Measurements from ENCODE around the gene TYR. TPM values are rescaled to one million over a fixed set of nuclear protein-coding genes. Genes with fewer than 3 reads are reported as not detected.

TYR gene
- total and polyA plus RNA-seq, 5 donors from 2014 or later, result not detected

- H3K4me1 Mint-ChIP-seq, result no peaks in the 10 kb centered on the region
- H3K4me3 Mint-ChIP-seq, result no peak overlapping the region
- no peak overlapping the region for H3K4me3 ChIP-seq (ENCODE audit: low read depth, low read length)
These were observed 737 bp upstream of the TYR start for GRCh38 chr11:89176938-89177337.

GRCh38 chr11:89181111-89181510 is 3.4 kb downstream of the TYR start:
- no peak overlapping the region for H3K27ac Mint-ChIP-seq
- no peak overlapping the region for H3K4me3 Mint-ChIP-seq

More at GRCh38 chr11:89176938-89177337, 737 bp upstream of the TYR start:
- Histone ChIP-seq H3K4me1 (ENCODE audit: control insufficient read depth, insufficient read depth, low read length, poor library complexity, severe bottlenecking) (no peaks in the 10 kb centered on the region), H3K27me3 (ENCODE audit: control insufficient read depth, insufficient read depth, low read length) (no peaks in the 10 kb centered on the region), H3K36me3 (ENCODE audit: control insufficient read depth, insufficient read depth, low read length) (no peaks in the 10 kb centered on the region), H3K9me3 (ENCODE audit: control insufficient read depth in 2 of 2, low read length in 2 of 2) (peaks cover 0 to 4% of the 10 kb centered on the region in 2 experiments), H3K27ac (ENCODE audit: insufficient read depth, low read length, poor library complexity, severe bottlenecking) (no peak overlapping the region)
- Mint-ChIP-seq H3K27ac (no peak overlapping the region), H3K36me3 (no peaks in the 10 kb centered on the region), H3K27me3 (no peaks in the 10 kb centered on the region), H3K9me3 (peaks cover 0 to 6% (median 0%) of the 10 kb centered on the region in 7 donors)
- DNase-seq (no peak), ATAC-seq (ENCODE audit: low read depth in 2 of 2) (no peak)

GRCh38 chr11:89182773-89183518 is 5.3 kb downstream of the TYR start:
- Mint-ChIP-seq H3K27ac (no peak overlapping the region), H3K4me1 (no peaks in the 10 kb centered on the region), H3K36me3 (no peaks in the 10 kb centered on the region), H3K4me3 (no peak overlapping the region), H3K9me3 (peaks cover 0 to 8% (median 3%) of the 10 kb centered on the region in 7 donors), H3K27me3 (no peaks in the 10 kb centered on the region)
- Histone ChIP-seq H3K9me3 (ENCODE audit: control insufficient read depth in 2 of 2, low read length in 2 of 2) (no peaks in the 10 kb centered on the region), H3K4me1 (ENCODE audit: control insufficient read depth, insufficient read depth, low read length, poor library complexity, severe bottlenecking) (no peaks in the 10 kb centered on the region), H3K4me3 (ENCODE audit: low read depth, low read length) (no peak overlapping the region), H3K27me3 (ENCODE audit: control insufficient read depth, insufficient read depth, low read length) (no peaks in the 10 kb centered on the region), H3K36me3 (ENCODE audit: control insufficient read depth, insufficient read depth, low read length) (no peaks in the 10 kb centered on the region), H3K27ac (ENCODE audit: insufficient read depth, low read length, poor library complexity, severe bottlenecking) (no peak overlapping the region)
- ATAC-seq (ENCODE audit: low read depth in 2 of 2) (no peak), DNase-seq (no peak)

More at GRCh38 chr11:89181111-89181510, 3.4 kb downstream of the TYR start:
- ATAC-seq (ENCODE audit: low read depth in 2 of 2), result no peak
- no peak for DNase-seq
- H3K27me3 ChIP-seq (ENCODE audit: control insufficient read depth, insufficient read depth, low read length), result no peaks in the 10 kb centered on the region
- H3K27ac ChIP-seq (ENCODE audit: insufficient read depth, low read length, poor library complexity, severe bottlenecking), result no peak overlapping the region
- Mint-ChIP-seq H3K4me1 (no peaks in the 10 kb centered on the region), H3K27me3 (no peaks in the 10 kb centered on the region), H3K36me3 (no peaks in the 10 kb centered on the region), H3K9me3 (peaks cover 0 to 4% (median 1%) of the 10 kb centered on the region in 7 donors)
- no peaks in the 10 kb centered on the region for H3K36me3 ChIP-seq (ENCODE audit: control insufficient read depth, insufficient read depth, low read length)
- H3K9me3 ChIP-seq (ENCODE audit: control insufficient read depth in 2 of 2, low read length in 2 of 2), result peaks cover 0 to 4% of the 10 kb centered on the region in 2 experiments
- H3K4me1 ChIP-seq (ENCODE audit: control insufficient read depth, insufficient read depth, low read length, poor library complexity, severe bottlenecking), result no peaks in the 10 kb centered on the region
- H3K4me3 ChIP-seq (ENCODE audit: low read depth, low read length), result no peak overlapping the region

- DNase-seq (no peak), ATAC-seq (ENCODE audit: low read depth in 2 of 2) (no peak)
- H3K9me3 ChIP-seq (ENCODE audit: control insufficient read depth in 2 of 2, low read length in 2 of 2), result no peaks in the 10 kb centered on the region
- no peak overlapping the region for H3K27ac Mint-ChIP-seq
- H3K4me1 ChIP-seq (ENCODE audit: control insufficient read depth, insufficient read depth, low read length, poor library complexity, severe bottlenecking), result no peaks in the 10 kb centered on the region
- no peak overlapping the region for H3K4me3 ChIP-seq (ENCODE audit: low read depth, low read length)
- no peaks in the 10 kb centered on the region for H3K36me3 ChIP-seq (ENCODE audit: control insufficient read depth, insufficient read depth, low read length)
- no peaks in the 10 kb centered on the region for H3K4me1 Mint-ChIP-seq
- peaks cover 0 to 8% (median 3%) of the 10 kb centered on the region in 7 donors for H3K9me3 Mint-ChIP-seq
- no peak overlapping the region for H3K27ac ChIP-seq (ENCODE audit: insufficient read depth, low read length, poor library complexity, severe bottlenecking)
- H3K27me3 Mint-ChIP-seq, result no peaks in the 10 kb centered on the region
- H3K4me3 Mint-ChIP-seq, result no peak overlapping the region
- no peaks in the 10 kb centered on the region for H3K27me3 ChIP-seq (ENCODE audit: control insufficient read depth, insufficient read depth, low read length)
- no peaks in the 10 kb centered on the region for H3K36me3 Mint-ChIP-seq
These were observed 6.3 kb downstream of the TYR start for GRCh38 chr11:89184021-89184420.

- Histone ChIP-seq H3K9me3 (ENCODE audit: control insufficient read depth in 2 of 2, low read length in 2 of 2) (no peaks in the 10 kb centered on the region), H3K27me3 (ENCODE audit: control insufficient read depth, insufficient read depth, low read length) (no peaks in the 10 kb centered on the region), H3K36me3 (ENCODE audit: control insufficient read depth, insufficient read depth, low read length) (no peaks in the 10 kb centered on the region), H3K27ac (ENCODE audit: insufficient read depth, low read length, poor library complexity, severe bottlenecking) (no peak overlapping the region), H3K4me1 (ENCODE audit: control insufficient read depth, insufficient read depth, low read length, poor library complexity, severe bottlenecking) (no peaks in the 10 kb centered on the region), H3K4me3 (ENCODE audit: low read depth, low read length) (no peak overlapping the region)
- Mint-ChIP-seq H3K36me3 (no peaks in the 10 kb centered on the region), H3K27ac (no peak overlapping the region), H3K4me3 (no peak overlapping the region), H3K4me1 (peaks cover 0 to 4% (median 0%) of the 10 kb centered on the region in 4 donors), H3K9me3 (peaks cover 0 to 9% (median 2%) of the 10 kb centered on the region in 7 donors), H3K27me3 (no peaks in the 10 kb centered on the region)
- no peak for ATAC-seq (ENCODE audit: low read depth in 2 of 2)
- DNase-seq, result no peak
These were observed 12.1 kb downstream of the TYR start for GRCh38 chr11:89189776-89190175.

GRCh38 chr11:89201138-89201537 is 23.5 kb downstream of the TYR start:
- Histone ChIP-seq H3K4me1 (ENCODE audit: control insufficient read depth, insufficient read depth, low read length, poor library complexity, severe bottlenecking) (no peaks in the 10 kb centered on the region), H3K36me3 (ENCODE audit: control insufficient read depth, insufficient read depth, low read length) (no peaks in the 10 kb centered on the region), H3K9me3 (ENCODE audit: control insufficient read depth in 2 of 2, low read length in 2 of 2) (no peaks in the 10 kb centered on the region), H3K4me3 (ENCODE audit: low read depth, low read length) (no peak overlapping the region), H3K27ac (ENCODE audit: insufficient read depth, low read length, poor library complexity, severe bottlenecking) (no peak overlapping the region), H3K27me3 (ENCODE audit: control insufficient read depth, insufficient read depth, low read length) (no peaks in the 10 kb centered on the region)
- ATAC-seq (ENCODE audit: low read depth in 2 of 2) (no peak), DNase-seq (no peak)
- Mint-ChIP-seq H3K36me3 (no peaks in the 10 kb centered on the region), H3K4me3 (no peak overlapping the region), H3K27me3 (no peaks in the 10 kb centered on the region), H3K27ac (no peak overlapping the region), H3K9me3 (peaks cover 0 to 9% (median 0%) of the 10 kb centered on the region in 7 donors), H3K4me1 (no peaks in the 10 kb centered on the region)

- H3K27me3 ChIP-seq (ENCODE audit: control insufficient read depth, insufficient read depth, low read length), result no peaks in the 10 kb centered on the region
- DNase-seq (no peak), ATAC-seq (ENCODE audit: low read depth in 2 of 2) (no peak)
- Mint-ChIP-seq H3K4me1 (no peaks in the 10 kb centered on the region), H3K36me3 (no peaks in the 10 kb centered on the region), H3K27me3 (no peaks in the 10 kb centered on the region), H3K9me3 (peaks cover 0 to 6% (median 0%) of the 10 kb centered on the region in 7 donors), H3K4me3 (no peak overlapping the region), H3K27ac (no peak overlapping the region)
- no peaks in the 10 kb centered on the region for H3K9me3 ChIP-seq (ENCODE audit: control insufficient read depth in 2 of 2, low read length in 2 of 2)
- H3K4me3 ChIP-seq (ENCODE audit: low read depth, low read length), result no peak overlapping the region
- no peak overlapping the region for H3K27ac ChIP-seq (ENCODE audit: insufficient read depth, low read length, poor library complexity, severe bottlenecking)
- H3K36me3 ChIP-seq (ENCODE audit: control insufficient read depth, insufficient read depth, low read length), result no peaks in the 10 kb centered on the region
- H3K4me1 ChIP-seq (ENCODE audit: control insufficient read depth, insufficient read depth, low read length, poor library complexity, severe bottlenecking), result no peaks in the 10 kb centered on the region
These were observed 26.1 kb downstream of the TYR start for GRCh38 chr11:89203814-89204213.

- no peak overlapping the region for H3K4me3 ChIP-seq (ENCODE audit: low read depth, low read length)
- Mint-ChIP-seq H3K4me1 (no peaks in the 10 kb centered on the region), H3K9me3 (peaks cover 0 to 4% (median 0%) of the 10 kb centered on the region in 7 donors), H3K4me3 (no peak overlapping the region), H3K36me3 (no peaks in the 10 kb centered on the region), H3K27ac (no peak overlapping the region), H3K27me3 (no peaks in the 10 kb centered on the region)
- DNase-seq (no peak), ATAC-seq (ENCODE audit: low read depth in 2 of 2) (no peak)
- H3K27ac ChIP-seq (ENCODE audit: insufficient read depth, low read length, poor library complexity, severe bottlenecking), result no peak overlapping the region
- H3K9me3 ChIP-seq (ENCODE audit: control insufficient read depth in 2 of 2, low read length in 2 of 2), result no peaks in the 10 kb centered on the region
- H3K27me3 ChIP-seq (ENCODE audit: control insufficient read depth, insufficient read depth, low read length), result no peaks in the 10 kb centered on the region
- H3K4me1 ChIP-seq (ENCODE audit: control insufficient read depth, insufficient read depth, low read length, poor library complexity, severe bottlenecking), result no peaks in the 10 kb centered on the region
- no peaks in the 10 kb centered on the region for H3K36me3 ChIP-seq (ENCODE audit: control insufficient read depth, insufficient read depth, low read length)
These were observed 27.7 kb downstream of the TYR start for GRCh38 chr11:89205378-89205777.

Measured in CD4-positive, CD25-positive, alpha-beta regulatory T cell (primary cell).